ENCODE measurements around the gene COQ2.
"Not testable (repeated sequence)": the region's sequence is repeated elsewhere in the genome, so short reads cannot be mapped to it uniquely, and the experiment has no call there.

Gene COQ2

GRCh38 chr4:83284193-83285054, at the start of gene COQ2:
Gene COQ2, minus strand, starts transcription at chr4:83284798. Its CDS starts 34 bp downstream, at chr4:83284764.
- peak; percentile 96 for DNase-seq

GRCh38 chr4:83331956-83332355, 47.4 kb upstream of the COQ2 start:
- no peak for DNase-seq

- DNase-seq: no peak
Observed at GRCh38 chr4:83329521-83330110, 45.0 kb upstream of the COQ2 start.

GRCh38 chr4:83328521-83329187, 44.1 kb upstream of the COQ2 start:
- no peak for DNase-seq

- no peak for DNase-seq
Observed at GRCh38 chr4:83326546-83326945, 41.9 kb upstream of the COQ2 start.

GRCh38 chr4:83325306-83325705, 40.7 kb upstream of the COQ2 start:
- not testable (repeated sequence) for DNase-seq

- DNase-seq: no peak
Observed at GRCh38 chr4:83323136-83323535, 38.5 kb upstream of the COQ2 start.

- no peak for DNase-seq
Observed at GRCh38 chr4:83320548-83320947, 36.0 kb upstream of the COQ2 start.

- DNase-seq: no peak
Observed at GRCh38 chr4:83318666-83319065, 34.1 kb upstream of the COQ2 start.

GRCh38 chr4:83317671-83318070, 33.1 kb upstream of the COQ2 start:
- no peak for DNase-seq

- no peak for DNase-seq
Observed at GRCh38 chr4:83316459-83317165, 32.0 kb upstream of the COQ2 start.

GRCh38 chr4:83315341-83315870, 30.8 kb upstream of the COQ2 start:
- no peak for DNase-seq

- no peak for DNase-seq
Observed at GRCh38 chr4:83308672-83309071, 24.1 kb upstream of the COQ2 start.

- no peak for DNase-seq
Observed at GRCh38 chr4:83307920-83308319, 23.3 kb upstream of the COQ2 start.

- no peak for DNase-seq
Observed at GRCh38 chr4:83305187-83305586, 20.6 kb upstream of the COQ2 start.

- DNase-seq: no peak
Observed at GRCh38 chr4:83297548-83298260, 13.1 kb upstream of the COQ2 start.

GRCh38 chr4:83293305-83294046, 8.9 kb upstream of the COQ2 start:
- DNase-seq: no peak

- DNase-seq: not testable (repeated sequence)
Observed at GRCh38 chr4:83290059-83290774, 5.6 kb upstream of the COQ2 start.

- not testable (repeated sequence) for DNase-seq
Observed at GRCh38 chr4:83288381-83288780, 3.8 kb upstream of the COQ2 start.

- peak; percentile 9 for DNase-seq
Observed at GRCh38 chr4:83285055-83285407, 433 bp upstream of the COQ2 start.

GRCh38 chr4:83283181-83283580, 1.4 kb downstream of the COQ2 start:
- no peak for DNase-seq

Data from stimulated activated CD4-positive, alpha-beta T cell treated with anti-CD3 and anti-CD28 coated beads, Interleukin-4, amount 100 ng/mL, for 24 hours (primary cell).